GM15510 (cell line): Measurements from ENCODE around the gene FLNA.

Experiments
- POLR2A ChIP-seq: IDR thresholded peaks from 3 replicates; pipeline ENCODE4 v1.6.1; 2011; ENCODE audit warnings: borderline replicate concordance; ENCODE audit not compliant: insufficient read length; ENCODE audit errors: extremely low read depth

The FLNA gene

GRCh38 chrX:154329294-154329693 lies 45.1 kb downstream of the FLNA start:
- TF ChIP-seq POLR2A: no peak

GRCh38 chrX:154328646-154329045 lies 45.8 kb downstream of the FLNA start:
- TF ChIP-seq POLR2A: no peak

- TF ChIP-seq POLR2A: no peak
Observed at GRCh38 chrX:154327038-154327820, 47.2 kb downstream of the FLNA start.

- TF ChIP-seq POLR2A: no peak
Observed at GRCh38 chrX:154325541-154325940, 48.9 kb downstream of the FLNA start.

GRCh38 chrX:154323537-154323936 lies 50.9 kb downstream of the FLNA start:
- TF ChIP-seq POLR2A: no peak

- TF ChIP-seq POLR2A: no peak
Observed at GRCh38 chrX:154322890-154323289, 51.5 kb downstream of the FLNA start.

GRCh38 chrX:154321594-154321993 lies 52.8 kb downstream of the FLNA start:
- TF ChIP-seq POLR2A: no peak

GRCh38 chrX:154321152-154321551 lies 53.3 kb downstream of the FLNA start:
- TF ChIP-seq POLR2A: no peak

GRCh38 chrX:154320406-154320805 lies 54.0 kb downstream of the FLNA start:
- no peak for TF ChIP-seq POLR2A

GRCh38 chrX:154317391-154317995 lies 56.9 kb downstream of the FLNA start:
- TF ChIP-seq POLR2A: no peak

GRCh38 chrX:154315416-154315815 lies 59.0 kb downstream of the FLNA start:
- no peak for TF ChIP-seq POLR2A

- no peak for TF ChIP-seq POLR2A
Observed at GRCh38 chrX:154313147-154313546, 61.3 kb downstream of the FLNA start.

- no peak for TF ChIP-seq POLR2A
Observed at GRCh38 chrX:154312116-154312515, 62.3 kb downstream of the FLNA start.

GRCh38 chrX:154310616-154311536 lies 63.6 kb downstream of the FLNA start:
- TF ChIP-seq POLR2A: no peak
